ENCODE measurements around the gene DRC3.

GRCh38 chr17:18005496-18005895 is 32.8 kb downstream of the DRC3 start:
- TF ChIP-seq EZH2 (IDR thresholded peaks at IDR 0.05; ENCODE audit: insufficient read depth, low read length): no peak
- TF ChIP-seq CTCF (IDR thresholded peaks at IDR 0.05; ENCODE audit: insufficient read depth, low read depth, low read length): no peak
